ENCODE data around the gene SWT1. TPM values are rescaled to one million over a fixed set of nuclear protein-coding genes. Genes with fewer than 3 reads are reported as not detected.

Gene SWT1
- total and polyA plus RNA-seq, 2 of the 4 experiments (the other 2 are of a cell fraction), result 0.82 to 2.7 TPM

GRCh38 chr1:185108321-185108720, 48.6 kb upstream of the SWT1 start:
- DNase-seq (peak; percentile 13), ATAC-seq (ENCODE audit: low read depth) (no peak)
- H3K27ac ChIP-seq (ENCODE audit: insufficient read depth, low read length), result no peak overlapping the region
- BruUV-seq (replicated peaks), result no TSS peak
- no peak overlapping the region for H3K4me3 ChIP-seq (ENCODE audit: insufficient read depth, low read depth, low read length)
- no peaks in the 10 kb centered on the region for H4K20me1 ChIP-seq (ENCODE audit: insufficient read depth, low read length)
- intact Hi-C loops (cut with micrococcal nuclease) (loop anchor here (5.0 kb wide), 1 partner anchor 34 kb away; no protein-coding TSS in a partner anchor), dilution Hi-C loops (cut with HindIII; ENCODE audit: low sequenced_read_pairs, unreplicated experiment) (no loop called here), in situ Hi-C loops (cut with MboI; ENCODE audit: low sequenced_read_pairs) (no loop called here)
- no peak overlapping the region for H2BK20ac ChIP-seq (ENCODE audit: low read depth, low read length)
- no peak overlapping the region for H4K91ac ChIP-seq (ENCODE audit: insufficient read depth, low read depth, low read length)
- H2BK15ac ChIP-seq (ENCODE audit: low read depth, low read length), result no peak overlapping the region
- no peak overlapping the region for H2AFZ ChIP-seq (replicated peaks; ENCODE audit: low read length, poor library complexity)
- H4K5ac ChIP-seq (ENCODE audit: low read depth, low read length), result no peak overlapping the region
- no peak overlapping the region for H2AK5ac ChIP-seq (ENCODE audit: low read depth, low read length)
- ChIA-PET POLR2A (ENCODE audit: unreplicated experiment) (no interaction called here), CTCF (interaction anchor here (0.6 kb wide), 1 partner anchor 1041 kb away, joined by 6 read pairs; no protein-coding TSS in a partner anchor)
- no peak overlapping the region for H3K9ac ChIP-seq (ENCODE audit: low read depth, low read length)
- no peak for TF ChIP-seq RCOR1 (IDR thresholded peaks at IDR 0.05; ENCODE audit: insufficient replicate concordance, low read length)
- no peak overlapping the region for H3K4ac ChIP-seq (ENCODE audit: low read depth, low read length)
- H3K18ac ChIP-seq (ENCODE audit: low read depth, low read length), result no peak overlapping the region
- H4K8ac ChIP-seq (ENCODE audit: low read depth in 2 of 2, low read length in 2 of 2), result no peak overlapping the region
- H2BK5ac ChIP-seq (ENCODE audit: low read depth, low read length, poor library complexity, severe bottlenecking), result no peak overlapping the region
- H3K4me1 ChIP-seq (ENCODE audit: control insufficient read depth, insufficient read depth, low read length), result no peaks in the 10 kb centered on the region
- H3K79me1 ChIP-seq (ENCODE audit: low read depth in 1 of 2, low read length in 2 of 2), result no peaks in the 10 kb centered on the region
- H2AK9ac ChIP-seq (replicated peaks; ENCODE audit: low read depth, low read length, poor library complexity), result no peak overlapping the region
- no peak overlapping the region for H3K4me2 ChIP-seq (ENCODE audit: low read depth, low read length)
- no peak overlapping the region for H3K23ac ChIP-seq (ENCODE audit: low read depth, low read length)
- H3K9me3 ChIP-seq (ENCODE audit: control insufficient read depth, insufficient read depth, low read length), result peaks cover 10% of the 10 kb centered on the region
- H3K36me3 ChIP-seq (ENCODE audit: control insufficient read depth, insufficient read depth, low read length), result no peaks in the 10 kb centered on the region; the same call in 1 of the 2 replicates
- H3K14ac ChIP-seq (replicated peaks; ENCODE audit: low read depth, low read length), result no peak overlapping the region
- no peaks in the 10 kb centered on the region for H3K27me3 ChIP-seq (ENCODE audit: control insufficient read depth, insufficient read depth, low read length)
- no peak overlapping the region for H2BK120ac ChIP-seq (ENCODE audit: low read depth, low read length)
- no peaks in the 10 kb centered on the region for H3K9me1 ChIP-seq (ENCODE audit: insufficient read depth, low read length)
- no peak overlapping the region for H3K56ac ChIP-seq (ENCODE audit: extremely low read depth, insufficient read depth, low read length)

Measured in IMR-90 (cell line).